Left lung (tissue), 10 donors: ENCODE data around the gene C19orf38. TPM values are rescaled to one million over a fixed set of nuclear protein-coding genes. Genes with fewer than 3 reads are reported as not detected.

Source experiments
- ATAC-seq: fragments of 200-7000 bp; cut with Tn5 transposase; one replicate; pipeline ENCODE4 v1.9.1; 2020; ENCODE audit warnings: moderate library complexity
- DNase-seq, 4 donors: peaks; one replicate each; pipeline ENCODE4 v3.0.0-alpha.2; 2013 to 2020
- H3K27ac ChIP-seq, 2 donors: fragments of 200-600 bp; sonication (generic) in 1 of 2; one replicate each; pipeline versions ENCODE4 v1.5.0 to v1.8.0; 2020 to 2021
- H3K27me3 ChIP-seq, 2 donors: fragments of 200-600 bp; sonication (generic) in 1 of 2; one replicate each; pipeline versions ENCODE4 v1.5.0 to v1.8.0; 2020 to 2021
- H3K36me3 ChIP-seq, 2 donors: fragments of 200-600 bp; sonication (generic) in 1 of 2; one replicate each; pipeline versions ENCODE4 v1.5.0 to v1.8.0; 2020 to 2021
- H3K4me1 ChIP-seq, 2 donors: fragments of 200-600 bp; one replicate each; pipeline ENCODE4 v1.8.0; 2021
- H3K4me3 ChIP-seq, 2 donors: fragments of 200-600 bp; sonication (generic) in 1 of 2; one replicate each; pipeline versions ENCODE4 v1.5.0 to v1.8.0; 2020 to 2021; ENCODE audit warnings: mild to moderate bottlenecking in 1 of 2
- H3K9me3 ChIP-seq, 2 donors: fragments of 200-600 bp; sonication (generic) in 1 of 2; one replicate each; pipeline versions ENCODE4 v1.5.0 to v1.8.0; 2020 to 2021
- intact Hi-C, 2 donors: fragments of 100-400 bp; cut with DNase I; formaldehyde crosslinking; loops; one replicate each; pipeline versions ENCODE4 v1.11.2 to v1.14.2; 2022
- polyA plus RNA-seq, 6 donors: library from polyadenylated mRNA; unstranded; fragments of 120-200 nt; gene quantifications; one replicate each; pipeline ENCODE4 v1.2.1, GENCODE V29; 2013; ENCODE audit not compliant: insufficient read length in 6 of 6
- total RNA-seq, 2 donors: library from RNA; stranded (reverse); fragmentation: NEBNext Ultra II Directional; extraction: Animal tissue kit (Norgen Biotek cat#: 25700); gene quantifications; one replicate each; pipeline ENCODE4 v1.2.1, GENCODE V29; 2021
- TF ChIP-seq, protein P1 (sequence below), 2 donors: fragments of 200-600 bp; sonication (generic) in 1 of 2; IDR thresholded peaks; one replicate each; pipeline versions ENCODE4 v1.5.0 to v1.8.0; 2021; ENCODE audit warnings: antibody characterized with exemption in 2 of 2
- donor health status: DM: no; HTN: yes; CAD: no.
- donor health status: DM: no; HTN: no; CAD: no.

C19orf38 gene
- total and polyA plus RNA-seq, 8 donors: 2.8 to 11.8 (median 4.1) TPM

- H3K27ac ChIP-seq: peak overlapping the region in 1 of 2 donors; percentile 13
- H3K36me3 ChIP-seq: no peaks in the 10 kb centered on the region
- H3K4me1 ChIP-seq: peaks cover 11 to 49% of the 10 kb centered on the region in 2 donors
- no peak overlapping the region for H3K4me3 ChIP-seq
- no peak for DNase-seq
- no peaks in the 10 kb centered on the region for H3K9me3 ChIP-seq
- intact Hi-C loops: no loop called here
- no peak for ATAC-seq
- TF ChIP-seq, protein P1, sequence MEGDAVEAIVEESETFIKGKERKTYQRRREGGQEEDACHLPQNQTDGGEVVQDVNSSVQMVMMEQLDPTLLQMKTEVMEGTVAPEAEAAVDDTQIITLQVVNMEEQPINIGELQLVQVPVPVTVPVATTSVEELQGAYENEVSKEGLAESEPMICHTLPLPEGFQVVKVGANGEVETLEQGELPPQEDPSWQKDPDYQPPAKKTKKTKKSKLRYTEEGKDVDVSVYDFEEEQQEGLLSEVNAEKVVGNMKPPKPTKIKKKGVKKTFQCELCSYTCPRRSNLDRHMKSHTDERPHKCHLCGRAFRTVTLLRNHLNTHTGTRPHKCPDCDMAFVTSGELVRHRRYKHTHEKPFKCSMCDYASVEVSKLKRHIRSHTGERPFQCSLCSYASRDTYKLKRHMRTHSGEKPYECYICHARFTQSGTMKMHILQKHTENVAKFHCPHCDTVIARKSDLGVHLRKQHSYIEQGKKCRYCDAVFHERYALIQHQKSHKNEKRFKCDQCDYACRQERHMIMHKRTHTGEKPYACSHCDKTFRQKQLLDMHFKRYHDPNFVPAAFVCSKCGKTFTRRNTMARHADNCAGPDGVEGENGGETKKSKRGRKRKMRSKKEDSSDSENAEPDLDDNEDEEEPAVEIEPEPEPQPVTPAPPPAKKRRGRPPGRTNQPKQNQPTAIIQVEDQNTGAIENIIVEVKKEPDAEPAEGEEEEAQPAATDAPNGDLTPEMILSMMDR (IDR thresholded peaks at IDR 0.05): no peak
- H3K27me3 ChIP-seq: no peaks in the 10 kb centered on the region
Measured at GRCh38 chr19:10878253-10878652, 30.0 kb downstream of the C19orf38 start.

DNA sequence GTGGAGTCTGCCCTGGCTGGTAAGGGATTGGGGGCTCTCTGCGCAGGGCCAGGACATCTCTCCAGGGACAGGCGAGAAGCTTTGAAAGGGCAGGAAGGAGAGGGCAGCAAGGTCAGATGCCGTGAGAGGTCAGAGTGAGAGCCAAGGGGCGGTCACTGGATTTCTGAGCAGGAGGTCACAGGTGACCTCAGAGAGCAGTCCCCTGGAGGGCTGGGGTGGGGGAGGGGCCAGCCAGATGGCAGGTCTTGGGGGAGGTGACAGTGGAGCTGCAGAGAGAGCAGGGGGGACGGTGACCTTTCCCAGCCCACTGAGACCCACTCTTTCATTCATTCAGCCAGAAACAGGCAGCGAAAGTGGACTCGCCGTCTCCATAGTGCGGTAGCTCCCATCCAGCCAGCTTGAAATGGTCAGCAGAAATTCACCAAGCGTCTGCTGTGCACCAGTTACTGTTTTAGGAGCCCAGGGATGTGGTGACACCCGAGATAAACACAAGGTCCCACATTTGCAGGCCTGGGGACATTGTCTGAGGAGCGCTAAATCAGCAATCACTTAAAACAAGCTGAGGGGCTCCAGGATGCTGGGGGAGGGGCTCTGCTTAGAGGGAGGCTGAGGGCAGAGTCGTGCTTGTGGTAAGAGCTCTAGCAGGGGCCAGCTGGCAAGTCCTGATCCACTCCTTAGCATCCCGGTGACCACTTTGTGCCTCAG, 33.3 kb downstream of the C19orf38 start:
- Histone ChIP-seq H3K9me3 (no peaks in the 10 kb centered on the region), H3K27me3 (no peaks in the 10 kb centered on the region), H3K27ac (no peak overlapping the region), H3K4me3 (no peak overlapping the region), H3K4me1 (peaks cover 9 to 27% of the 10 kb centered on the region in 2 donors), H3K36me3 (no peaks in the 10 kb centered on the region)
- intact Hi-C loops: no loop called here
- ATAC-seq (no peak), DNase-seq (no peak)
- TF ChIP-seq, protein P1 (IDR thresholded peaks at IDR 0.05): no peak

DNA sequence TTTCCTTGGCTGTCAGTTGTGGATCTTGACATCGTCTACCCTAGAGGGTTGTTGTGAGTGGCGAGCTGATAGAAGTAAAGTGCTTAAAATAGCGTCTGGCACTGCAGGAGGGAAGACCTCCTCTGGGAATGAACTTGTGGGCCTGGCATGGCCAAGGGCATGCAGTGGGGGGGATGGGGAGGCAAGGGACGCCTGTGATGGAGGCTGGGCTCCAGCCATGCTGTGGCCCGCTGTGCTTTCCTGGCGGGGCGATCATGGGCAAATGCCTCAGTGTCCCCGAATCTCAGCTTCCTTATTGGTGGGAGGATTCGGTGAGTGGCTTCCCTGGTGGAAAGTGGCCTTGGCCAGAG, 33.9 kb downstream of the C19orf38 start:
- H3K4me1 ChIP-seq: peaks cover 3 to 22% of the 10 kb centered on the region in 2 donors
- DNase-seq (no peak), ATAC-seq (no peak)
- TF ChIP-seq, protein P1 (IDR thresholded peaks at IDR 0.05): no peak
- intact Hi-C loops: no loop called here
- no peaks in the 10 kb centered on the region for H3K9me3 ChIP-seq
- no peak overlapping the region for H3K4me3 ChIP-seq
- H3K27me3 ChIP-seq: no peaks in the 10 kb centered on the region
- H3K27ac ChIP-seq: no peak overlapping the region
- no peaks in the 10 kb centered on the region for H3K36me3 ChIP-seq

- no peak overlapping the region for H3K4me3 ChIP-seq
- H3K4me1 ChIP-seq: peaks cover 0 to 3% of the 10 kb centered on the region in 2 donors
- no peak overlapping the region for H3K27ac ChIP-seq
- TF ChIP-seq, protein P1 (IDR thresholded peaks at IDR 0.05): no peak
- H3K9me3 ChIP-seq: no peaks in the 10 kb centered on the region
- no peak for ATAC-seq
- H3K27me3 ChIP-seq: no peaks in the 10 kb centered on the region
- intact Hi-C loops: no loop called here
- no peak for DNase-seq
- H3K36me3 ChIP-seq: no peaks in the 10 kb centered on the region
Measured at GRCh38 chr19:10884274-10884673, 36.1 kb downstream of the C19orf38 start.

DNA sequence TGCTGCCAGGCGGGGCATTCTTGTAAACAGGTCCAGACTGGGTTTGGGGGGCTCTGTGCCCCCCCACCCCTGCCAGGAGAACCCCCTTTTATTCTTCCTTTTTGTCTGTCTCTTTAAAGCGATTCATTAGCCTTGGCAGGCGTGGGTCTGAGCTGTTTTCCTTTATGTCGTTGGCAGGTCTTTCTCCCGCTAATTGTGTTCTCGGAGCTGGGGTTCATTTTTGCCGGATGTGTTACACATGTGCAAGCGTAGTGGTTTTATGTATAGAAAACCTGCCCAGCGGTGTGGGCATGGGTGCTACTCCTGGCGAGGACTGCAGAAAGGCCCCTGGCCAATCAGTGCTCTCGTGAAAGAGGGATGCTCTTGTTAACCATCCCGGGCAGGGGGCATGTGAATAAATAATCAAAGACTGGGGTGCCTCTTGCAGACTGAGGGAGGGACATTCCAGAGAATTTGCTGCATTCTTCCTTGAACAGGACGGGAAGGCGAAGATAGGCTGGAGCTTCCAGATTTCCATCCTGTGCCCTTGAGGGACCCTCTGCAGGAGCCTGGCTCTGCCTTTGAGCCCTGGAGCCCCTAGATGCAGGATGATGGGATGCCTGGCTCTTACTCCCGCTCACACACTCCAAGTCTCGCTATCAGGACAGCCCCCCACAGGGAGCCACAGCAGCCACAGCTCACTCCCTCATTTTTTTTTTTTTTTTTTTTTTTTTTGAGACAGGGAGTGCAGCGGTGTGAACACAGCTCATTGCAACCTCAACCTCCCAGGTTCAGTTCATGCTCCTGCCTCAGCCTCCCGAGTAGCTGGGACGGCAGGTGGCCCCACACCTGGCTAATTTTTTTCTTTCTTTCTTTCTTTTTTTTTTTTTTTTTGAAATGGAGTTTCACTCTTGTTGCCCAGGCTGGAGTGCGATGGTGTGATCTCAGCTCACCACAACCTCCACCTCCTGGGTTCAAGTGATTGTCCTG, 37.3 kb downstream of the C19orf38 start:
- H3K9me3 ChIP-seq: no peaks in the 10 kb centered on the region
- intact Hi-C loops: no loop called here
- TF ChIP-seq, protein P1 (IDR thresholded peaks at IDR 0.05): no peak
- H3K4me3 ChIP-seq: no peak overlapping the region
- DNase-seq (no peak), ATAC-seq (no peak)
- no peaks in the 10 kb centered on the region for H3K36me3 ChIP-seq
- H3K27ac ChIP-seq: no peak overlapping the region
- H3K27me3 ChIP-seq: no peaks in the 10 kb centered on the region
- H3K4me1 ChIP-seq: no peaks in the 10 kb centered on the region
